ENCODE measurements around the gene TIAM1.

Gene TIAM1

DNA sequence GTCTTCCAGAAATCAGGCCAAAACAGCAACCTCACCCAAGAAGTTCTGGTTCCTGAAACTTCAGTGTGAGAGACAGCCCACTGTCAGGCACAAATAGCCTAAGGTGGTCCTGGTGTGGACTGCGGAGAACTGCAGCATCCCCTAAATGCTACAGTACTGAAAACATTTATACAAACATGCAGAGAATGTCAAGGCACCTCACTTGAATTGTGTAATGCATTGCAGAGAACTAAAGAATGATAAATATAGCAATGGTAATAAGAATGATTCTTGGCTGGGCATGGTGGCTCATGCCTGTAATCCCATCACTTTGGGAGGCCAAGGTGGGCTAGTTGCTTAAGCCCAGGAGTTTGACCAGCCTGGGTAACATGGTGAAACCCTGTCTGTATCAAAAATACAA, 138.6 kb downstream of the TIAM1 start:
- DNase-seq (ENCODE audit: low read depth, low spot score) = no peak

DNA sequence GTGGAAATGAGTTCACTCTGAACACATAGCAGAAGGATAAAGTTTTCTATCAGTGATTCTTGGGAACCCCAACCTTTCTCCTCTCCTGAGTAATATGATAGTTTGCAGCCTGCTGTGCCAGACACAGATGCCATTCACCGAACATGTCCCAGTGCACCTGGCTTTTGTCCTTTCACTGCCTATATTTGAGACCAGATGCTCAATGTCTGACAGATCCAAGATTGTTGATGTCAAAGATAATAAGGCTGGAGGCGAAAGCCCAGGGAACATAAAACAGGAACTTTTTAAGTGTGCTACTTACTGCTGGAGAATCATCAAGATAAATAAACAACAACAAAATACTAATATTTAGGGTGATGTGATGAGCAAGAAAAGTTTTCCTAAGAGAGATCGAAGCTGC, 139.3 kb downstream of the TIAM1 start:
- no peak for DNase-seq (ENCODE audit: low read depth, low spot score)

DNA sequence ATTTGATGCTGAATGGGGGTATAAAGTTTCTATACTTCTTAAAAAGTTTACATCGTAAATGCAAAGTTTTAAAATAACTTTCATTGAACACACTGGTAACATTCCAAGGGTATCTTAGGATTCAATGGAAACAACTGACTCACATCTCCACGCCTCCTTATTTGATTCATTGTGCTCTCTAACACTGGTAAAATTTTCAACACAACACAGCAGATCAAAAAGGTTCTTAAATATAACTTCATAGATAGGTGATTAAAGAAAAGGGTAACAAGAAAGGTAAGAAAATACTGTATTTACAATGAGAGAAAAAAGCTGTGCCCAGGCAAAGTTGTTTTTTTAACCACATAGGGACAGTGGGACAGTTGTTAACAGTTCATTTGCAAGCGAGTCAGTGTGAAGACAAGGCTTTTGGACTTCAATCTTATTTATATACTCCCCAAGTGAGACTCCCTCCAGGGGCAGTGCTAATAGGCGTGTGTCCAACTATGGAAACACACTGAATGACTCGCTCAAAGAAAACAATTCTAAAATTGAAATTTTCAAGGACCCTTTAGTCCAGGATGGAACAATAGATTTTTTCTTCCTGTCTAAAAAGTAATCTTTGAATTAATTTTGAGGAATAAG, 140.5 kb downstream of the TIAM1 start:
- no peak for DNase-seq (ENCODE audit: low read depth, low spot score)

DNA sequence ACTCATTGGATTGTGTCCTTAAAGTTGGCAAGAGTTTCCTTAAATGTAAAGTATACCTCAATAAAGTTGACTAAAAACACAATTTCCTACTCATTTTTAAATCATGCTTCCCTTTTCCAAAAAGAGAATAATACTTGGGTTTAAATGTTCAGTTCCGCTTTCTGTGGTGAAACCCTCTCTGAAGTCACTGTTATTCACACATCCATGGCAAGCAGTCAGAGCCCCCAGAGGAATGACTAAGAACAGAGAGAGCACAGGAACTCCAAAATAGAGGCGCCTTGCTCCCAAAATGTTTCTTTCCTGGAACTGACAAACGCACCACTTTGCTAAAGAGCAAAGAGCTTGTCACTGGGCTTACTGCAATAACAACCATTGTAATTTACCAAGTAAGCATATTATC, 142.5 kb downstream of the TIAM1 start:
- no peak for DNase-seq (ENCODE audit: low read depth, low spot score)

DNA sequence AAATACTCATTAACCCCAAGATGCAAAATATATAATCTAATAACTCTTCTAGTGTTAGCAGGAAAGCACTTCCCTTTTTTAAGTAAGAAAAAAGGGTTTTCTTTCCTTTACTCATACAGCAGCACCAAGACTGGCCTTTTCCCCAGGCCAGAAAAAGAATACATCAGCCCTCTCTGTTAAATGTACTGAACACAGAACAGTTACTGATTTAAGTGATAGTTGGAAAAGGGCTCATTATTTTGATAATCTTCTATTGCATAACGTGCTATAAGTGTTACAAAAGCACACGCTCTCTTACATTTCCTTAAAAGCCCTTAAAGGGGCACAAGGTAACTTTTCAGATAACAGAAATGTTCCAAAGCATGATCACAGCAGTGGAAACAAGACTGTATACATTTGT, 142.9 kb downstream of the TIAM1 start:
- DNase-seq (ENCODE audit: low read depth, low spot score) = no peak

DNA sequence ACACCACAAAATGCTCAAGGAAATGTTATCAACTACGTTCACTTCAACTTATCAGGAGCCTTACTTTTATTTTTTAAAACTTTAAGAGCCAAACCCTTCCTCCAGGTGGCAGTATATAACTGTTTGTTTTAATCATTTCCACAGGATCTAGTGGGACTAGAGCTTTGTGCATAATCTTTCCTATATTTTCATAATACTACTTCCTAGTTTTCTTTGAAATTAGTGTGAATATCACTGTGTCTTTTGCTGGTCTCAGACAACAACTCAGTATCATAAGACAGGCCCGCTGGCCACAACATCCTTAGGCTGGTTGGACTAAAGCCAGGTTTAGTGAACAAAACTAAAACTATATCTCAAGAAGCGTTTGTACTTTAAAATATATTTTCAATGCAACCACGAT, 145.5 kb downstream of the TIAM1 start:
- DNase-seq (ENCODE audit: low read depth, low spot score) = no peak

DNA sequence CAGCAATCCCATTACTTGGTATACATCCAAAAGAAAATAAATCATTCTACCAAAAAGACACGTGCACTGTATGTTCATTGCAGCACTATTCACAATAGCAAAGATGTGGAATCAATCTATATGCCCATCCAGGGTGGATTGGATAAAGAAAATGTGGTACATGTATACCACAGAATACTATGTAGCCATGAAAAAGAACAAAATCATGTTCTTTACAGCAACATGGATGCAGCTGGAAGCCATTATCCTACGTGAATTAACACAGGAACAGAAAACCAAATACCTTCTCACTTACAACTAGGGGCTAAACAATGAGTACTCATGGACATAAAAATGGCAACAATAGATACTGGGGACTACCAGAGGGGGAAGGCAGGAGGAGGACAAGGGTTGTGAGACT, 147.3 kb downstream of the TIAM1 start:
- no peak for DNase-seq (ENCODE audit: low read depth, low spot score)

DNA sequence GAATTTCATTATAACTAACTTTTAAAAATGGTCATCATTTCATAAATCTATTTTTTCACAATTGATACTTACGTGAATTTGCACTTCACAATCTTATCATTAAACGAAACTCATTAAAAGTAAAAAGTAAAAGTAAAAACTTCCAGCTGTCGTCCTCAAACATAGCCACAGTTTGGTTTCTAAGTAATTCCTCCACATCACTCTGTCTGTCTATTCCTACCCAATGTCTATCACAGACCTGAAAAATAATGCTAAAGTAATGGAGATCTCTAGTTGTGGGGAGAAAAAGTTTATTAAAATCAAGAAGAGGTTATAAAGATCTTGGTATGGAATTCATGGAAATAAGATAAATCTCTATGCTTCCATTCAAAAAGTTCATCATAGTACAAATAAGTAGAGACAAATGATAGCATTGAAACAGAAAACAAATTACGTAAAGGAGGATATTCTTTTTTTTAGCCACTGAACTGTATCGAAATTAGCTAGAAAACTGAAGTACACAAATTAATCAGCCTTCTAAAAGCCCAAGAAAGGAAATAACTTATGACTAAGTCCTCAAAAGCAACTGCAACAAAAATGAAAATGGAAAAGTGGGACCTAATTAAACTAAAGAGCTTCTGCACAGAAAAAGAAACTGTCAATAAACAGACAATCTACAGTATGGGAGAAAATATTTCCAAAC, 148.6 kb downstream of the TIAM1 start:
- DNase-seq (ENCODE audit: low read depth, low spot score) = no peak

DNA sequence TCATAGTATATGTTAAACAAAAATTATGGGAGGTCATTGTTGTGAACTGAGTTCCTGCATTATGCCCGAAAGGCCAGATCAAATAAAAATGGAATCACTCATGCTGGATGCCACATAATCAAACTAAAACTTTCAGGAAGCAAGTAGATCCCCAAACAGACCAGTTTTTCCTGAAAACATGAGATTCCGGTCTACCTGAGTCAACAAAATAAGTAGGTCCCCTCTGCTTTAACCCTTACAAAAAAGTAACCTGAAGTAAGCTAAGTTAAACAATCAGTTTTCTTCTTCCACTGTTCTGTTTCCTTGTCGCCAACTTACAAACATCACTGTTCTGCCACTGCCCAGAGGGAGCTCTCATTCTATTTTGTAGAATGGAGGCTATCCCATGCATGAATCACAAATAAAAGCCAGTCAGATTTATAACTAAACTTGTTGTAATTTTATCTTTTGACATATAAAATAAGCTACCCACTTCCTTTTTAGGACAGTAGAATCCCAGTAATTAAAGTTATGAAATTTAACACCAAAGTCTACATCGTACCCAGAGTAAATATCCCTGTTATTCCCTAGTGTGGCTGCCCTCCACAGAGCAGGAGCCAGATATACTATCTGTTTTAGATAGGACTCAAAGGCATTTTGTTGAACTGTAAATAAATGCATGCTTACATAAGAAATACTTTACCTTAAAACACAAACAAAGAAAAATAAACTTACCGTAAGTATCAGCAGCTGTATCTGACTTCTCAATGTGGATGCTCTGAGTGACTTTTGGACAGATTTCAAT, 149.4 kb downstream of the TIAM1 start:
- DNase-seq (ENCODE audit: low read depth, low spot score) = no peak

DNA sequence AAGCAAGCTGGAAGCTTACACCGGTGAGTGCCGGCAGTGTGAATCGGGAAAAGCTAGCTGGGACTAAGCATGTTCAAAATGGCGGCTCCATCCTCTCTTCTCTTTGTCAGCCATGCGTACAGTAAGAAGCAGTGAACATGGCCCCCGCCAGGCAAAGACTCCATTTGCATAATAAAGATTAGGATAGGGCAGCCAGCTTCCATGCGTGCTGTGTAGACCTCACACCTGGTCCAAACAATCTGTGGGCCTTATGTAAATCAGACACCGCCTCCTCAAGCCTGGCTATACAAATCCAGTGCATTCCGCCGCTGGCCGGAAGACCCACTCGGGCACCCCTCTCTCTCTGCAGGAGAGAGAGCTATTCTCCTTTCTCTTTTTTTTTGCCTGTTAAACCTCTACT, 150.3 kb downstream of the TIAM1 start:
- no peak for DNase-seq (ENCODE audit: low read depth, low spot score)

DNA sequence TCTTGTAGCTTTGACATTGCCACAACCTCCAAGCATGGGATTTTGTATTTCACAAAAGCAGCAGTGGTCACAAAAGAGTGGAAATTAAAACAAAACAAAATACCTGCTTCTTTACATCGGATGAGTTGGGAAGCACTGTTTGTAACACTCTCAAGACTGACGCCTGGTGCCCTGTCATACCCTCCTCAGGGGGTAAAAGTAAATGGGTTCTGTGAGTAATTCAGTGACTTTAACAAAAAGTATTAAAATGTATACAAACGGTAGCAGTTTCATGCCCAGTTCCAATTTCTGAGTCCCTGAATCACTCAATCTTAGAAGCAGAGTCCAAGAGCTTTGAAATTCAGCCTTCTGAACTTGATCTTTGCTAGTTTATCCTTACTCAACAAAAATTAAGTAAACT, 152.5 kb downstream of the TIAM1 start:
- no peak for DNase-seq (ENCODE audit: low read depth, low spot score)

DNA sequence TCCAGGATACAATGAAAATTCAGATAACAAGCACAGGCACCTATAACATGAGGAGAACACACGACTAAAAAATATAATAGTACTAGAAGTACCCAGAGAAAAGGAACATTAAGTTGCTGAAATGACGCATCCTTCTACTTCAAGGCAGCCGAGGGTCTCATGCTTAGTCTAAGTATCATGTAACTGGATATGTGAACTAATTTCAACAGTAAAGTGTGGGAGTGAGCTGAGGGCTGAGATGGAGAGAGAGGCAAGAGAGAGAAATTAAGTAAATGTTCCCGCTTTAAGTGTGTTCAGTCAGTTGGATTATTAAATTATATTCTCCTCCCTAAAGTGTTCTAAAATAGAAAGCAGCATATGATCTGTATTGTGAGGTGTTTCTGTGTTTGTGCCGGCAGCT, 153.5 kb downstream of the TIAM1 start:
- no peak for DNase-seq (ENCODE audit: low read depth, low spot score)

DNA sequence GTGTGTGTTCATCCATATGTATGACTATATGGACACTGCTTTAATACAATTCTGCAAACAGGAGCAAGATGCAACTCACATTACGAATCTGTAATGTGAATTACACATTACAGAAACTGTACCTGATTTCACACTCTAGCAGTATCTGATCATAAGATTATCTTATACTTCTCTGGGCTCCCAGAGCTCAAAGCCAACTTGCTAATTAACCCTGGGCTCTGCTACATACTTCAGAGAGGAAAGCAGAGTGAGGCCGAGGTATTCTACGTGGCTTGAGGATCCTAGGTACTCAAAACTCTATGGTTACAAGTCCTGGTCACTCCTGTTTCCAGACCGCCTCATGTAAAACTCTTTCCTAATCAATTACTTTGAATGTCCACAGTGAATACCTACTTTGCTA, 156.6 kb downstream of the TIAM1 start:
- DNase-seq (ENCODE audit: low read depth, low spot score) = no peak

DNA sequence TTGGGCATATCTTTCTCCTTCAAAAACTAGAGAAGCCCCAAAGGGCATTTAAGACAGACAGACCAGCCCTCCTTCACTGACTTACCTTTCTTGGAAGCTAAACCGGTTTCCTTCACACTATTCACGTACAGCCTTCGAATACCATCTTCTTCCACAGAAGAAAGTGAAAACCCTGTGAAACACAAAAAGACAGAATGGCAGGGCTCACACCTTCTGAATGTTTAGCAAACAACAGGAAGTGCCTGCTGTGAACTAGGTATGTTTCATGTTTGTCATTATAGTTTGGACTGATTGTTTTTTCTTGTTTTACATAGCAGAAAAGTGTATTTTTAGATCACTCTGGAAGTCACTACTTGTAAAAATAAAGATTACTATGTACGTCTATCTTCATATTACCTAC, 157.1 kb downstream of the TIAM1 start:
- no peak for DNase-seq (ENCODE audit: low read depth, low spot score)

DNA sequence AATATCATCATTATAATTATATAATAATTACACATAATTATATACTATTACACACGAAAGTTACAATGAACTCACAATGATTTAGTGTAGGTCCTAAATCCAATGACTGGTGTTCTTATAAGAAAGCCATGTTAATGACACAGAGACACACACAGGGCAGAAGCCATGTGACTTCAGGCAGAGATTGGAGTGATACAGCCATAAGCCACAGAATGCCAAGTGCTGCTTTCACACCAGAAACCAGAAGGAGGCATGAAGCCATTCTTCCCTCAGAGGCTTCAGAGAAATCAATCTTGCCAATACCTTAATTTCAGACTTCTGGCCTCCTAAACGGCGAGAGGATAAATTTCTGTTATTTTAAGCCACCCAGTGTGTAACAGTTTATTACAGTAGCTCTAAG, 158.4 kb downstream of the TIAM1 start:
- no peak for DNase-seq (ENCODE audit: low read depth, low spot score)

DNA sequence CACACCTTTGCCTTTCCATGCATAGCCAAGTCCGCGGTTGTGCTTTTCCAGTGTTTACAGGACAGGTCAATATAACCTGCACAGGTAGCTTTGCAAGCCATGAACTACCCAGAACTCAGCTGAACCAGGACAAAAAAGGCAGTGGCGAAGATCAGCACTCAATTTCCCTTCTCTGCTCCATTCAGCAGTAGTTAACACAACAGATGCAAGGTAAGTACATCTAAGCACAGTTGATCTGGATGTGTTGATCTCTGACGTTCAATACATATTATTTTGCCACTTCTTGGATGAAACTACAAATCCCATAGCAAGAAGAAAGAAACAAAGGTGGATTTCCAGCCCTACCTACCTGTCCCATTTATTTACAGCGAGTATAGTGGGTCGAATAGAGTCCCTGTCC, 159.2 kb downstream of the TIAM1 start:
- DNase-seq (ENCODE audit: low read depth, low spot score) = no peak

DNA sequence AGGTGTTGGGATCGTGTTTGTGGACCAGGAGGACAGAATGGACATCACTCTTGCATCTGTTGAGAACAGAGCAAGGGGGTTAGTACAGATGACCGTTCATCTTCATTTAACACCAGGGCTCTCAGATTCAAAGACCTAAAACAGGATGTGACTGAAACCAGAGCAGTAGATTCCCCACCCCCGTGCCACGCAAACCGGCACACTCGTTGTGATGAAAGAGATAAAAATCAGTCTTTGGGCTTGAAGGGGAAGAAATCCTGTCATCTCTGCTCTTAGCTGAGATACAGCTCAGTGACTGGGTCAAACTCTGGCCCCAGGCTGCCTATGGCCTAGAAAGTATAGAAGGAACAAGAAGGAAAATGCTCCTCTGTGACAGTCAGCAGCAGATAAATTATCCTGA, 159.6 kb downstream of the TIAM1 start:
- DNase-seq (ENCODE audit: low read depth, low spot score) = peak; percentile 53

DNA sequence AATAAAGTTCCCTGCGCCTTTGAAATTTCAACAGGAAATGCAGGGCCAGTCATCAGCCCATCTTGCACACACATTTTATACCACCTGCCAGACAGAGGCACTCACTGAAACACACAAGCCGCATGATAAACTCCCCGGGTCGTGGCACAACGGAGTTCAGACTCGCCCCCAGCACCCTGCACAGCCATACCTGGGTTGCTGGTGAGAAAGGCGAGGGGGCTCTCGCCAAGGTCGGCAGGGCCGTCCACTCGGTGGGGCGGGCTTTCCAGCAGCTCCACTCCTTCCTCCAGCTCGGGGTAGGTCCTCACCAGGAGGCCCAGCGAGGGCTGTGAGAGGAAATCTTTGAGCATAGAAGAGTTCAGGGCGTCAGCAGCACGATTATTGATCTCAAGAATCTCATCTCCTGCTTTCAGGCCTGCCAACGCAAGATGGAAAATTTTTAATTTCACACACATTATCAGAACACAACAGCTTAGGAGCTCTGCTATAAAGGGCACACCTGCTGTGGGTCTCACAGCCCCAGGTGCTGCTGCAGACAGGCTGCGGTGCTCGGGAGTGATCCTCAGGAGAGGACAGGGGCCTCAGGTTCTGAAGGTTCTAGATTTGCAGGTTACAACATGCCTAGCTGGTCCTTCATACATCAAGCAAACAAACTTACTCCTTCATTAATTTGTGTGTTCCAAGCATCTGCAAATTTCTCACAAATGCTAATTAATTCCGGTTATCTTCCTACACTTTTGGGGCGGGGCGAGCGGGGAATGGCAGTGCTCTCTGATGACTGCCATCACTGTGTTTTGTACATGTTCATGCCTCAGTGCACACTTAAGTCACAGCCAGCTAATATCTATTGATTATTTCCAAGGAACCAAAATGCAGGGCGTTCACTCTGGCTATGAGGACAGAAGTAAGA, 161.6 kb downstream of the TIAM1 start:
- DNase-seq (ENCODE audit: low read depth, low spot score) = peak; percentile 47

DNA sequence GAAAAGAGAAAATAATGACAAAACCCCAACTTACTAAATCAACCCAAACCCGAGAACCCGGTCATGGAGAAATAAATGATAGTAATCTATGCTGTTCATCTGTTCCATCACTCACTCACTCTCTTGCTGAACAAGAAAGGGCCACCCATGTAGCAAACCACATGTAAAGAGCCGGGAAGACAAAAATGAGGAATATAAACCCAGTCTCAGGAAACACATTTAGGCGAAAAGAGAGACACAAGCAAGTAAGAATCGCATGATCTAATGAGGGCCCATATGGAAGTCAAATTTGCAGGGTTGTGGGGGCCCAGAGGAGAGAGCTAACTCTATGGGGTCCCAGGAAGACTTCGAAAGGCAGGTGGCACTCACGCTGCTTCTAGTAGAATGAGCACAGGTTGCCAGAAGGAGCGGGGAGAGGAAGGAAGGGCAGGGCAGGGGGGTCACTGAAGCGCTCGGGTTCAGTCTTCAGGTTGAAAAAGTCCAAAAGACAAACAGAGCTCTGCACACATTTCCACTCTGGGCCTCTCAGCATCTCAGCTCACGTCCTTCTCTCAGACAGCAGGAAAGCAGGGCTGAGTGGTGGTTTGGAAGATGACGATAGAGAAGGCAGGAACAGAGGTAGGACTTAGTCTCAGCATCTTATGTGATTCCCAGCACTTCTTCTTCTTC, 162.8 kb downstream of the TIAM1 start:
- no peak for DNase-seq (ENCODE audit: low read depth, low spot score)

DNA sequence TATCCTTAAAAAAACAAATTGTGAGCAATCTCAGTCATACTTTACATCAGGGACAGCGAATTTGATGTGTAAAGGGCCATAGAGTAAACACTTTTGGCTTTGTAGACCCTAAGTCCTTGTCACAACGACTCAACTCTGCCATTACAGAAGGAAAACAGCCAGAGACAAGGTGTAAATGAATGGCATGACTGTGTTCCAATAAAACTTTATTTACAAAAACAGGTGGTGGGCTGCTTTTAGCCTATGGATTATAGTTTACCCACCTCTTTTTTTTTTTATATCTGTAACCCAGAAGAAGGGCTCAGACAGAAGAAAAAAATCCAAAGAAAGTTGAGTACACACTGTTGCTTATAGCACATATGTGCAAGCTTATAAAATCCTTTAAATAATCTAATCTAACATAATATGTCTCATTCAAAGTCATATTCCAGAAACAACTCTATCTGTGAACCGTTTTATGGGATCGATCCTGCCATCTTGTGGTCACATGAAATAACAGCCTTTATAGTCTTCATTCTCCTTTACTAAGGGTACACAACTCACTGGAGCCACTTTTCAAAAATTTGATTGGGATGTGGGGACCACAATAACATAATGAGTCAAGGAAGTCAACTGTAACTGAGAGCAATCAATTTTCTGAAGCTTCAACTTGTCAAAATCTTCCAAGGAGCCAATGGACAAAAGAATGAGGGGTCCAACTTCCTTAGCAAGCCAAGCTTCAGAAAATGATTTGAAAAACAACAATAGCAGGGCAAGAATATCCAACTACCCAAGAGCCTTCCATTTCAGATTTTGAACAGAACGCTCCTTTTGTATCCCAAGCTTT, 163.6 kb downstream of the TIAM1 start:
- DNase-seq (ENCODE audit: low read depth, low spot score) = no peak

DNA sequence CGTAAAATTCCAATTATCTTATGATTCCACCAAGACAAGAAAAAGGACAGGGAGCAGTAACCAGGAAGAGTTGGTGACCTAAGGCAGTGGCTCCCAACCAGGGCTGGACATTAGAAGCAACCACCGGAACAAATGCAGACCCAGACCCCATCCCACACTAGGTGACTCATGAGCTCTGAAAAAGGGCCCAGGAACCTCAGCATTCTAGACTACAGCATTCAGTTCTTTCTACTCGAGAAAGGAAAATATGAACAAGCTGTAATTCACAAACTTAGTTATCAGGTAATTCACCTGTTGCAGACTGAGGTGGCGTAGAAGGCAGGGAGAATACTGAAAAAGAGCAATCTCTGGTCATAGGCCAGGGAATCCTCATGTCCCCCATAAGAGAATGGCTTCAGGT, 167.3 kb downstream of the TIAM1 start:
- DNase-seq (ENCODE audit: low read depth, low spot score) = no peak
